Stimulated activated CD4-positive, alpha-beta T cell treated with anti-CD3 and anti-CD28 coated beads, Interleukin-1b, Interleukin-23, amount 100 ng/mL, for 1 hour (primary cell): ENCODE data around the gene SLC12A4.
"Not testable (repeated sequence)": the region's sequence is repeated elsewhere in the genome, so short reads cannot be mapped to it uniquely, and the experiment has no call there.

ENCODE experiments used
- DNase-seq, 2 donors: peaks; one replicate each; pipeline ENCODE4 v3.0.0-alpha.2; 2020; ENCODE audit warnings: low read depth in 2 of 2

Gene SLC12A4

GRCh38 chr16:67941469-67942199 is 26.8 kb downstream of the SLC12A4 start:
- no peak for DNase-seq

GRCh38 chr16:67940446-67941089 is 27.9 kb downstream of the SLC12A4 start:
- DNase-seq: no peak

GRCh38 chr16:67939507-67940445 is 28.7 kb downstream of the SLC12A4 start:
- DNase-seq: peak in 1 of 2 donors; percentile 44

- DNase-seq: not testable (repeated sequence)
Observed at GRCh38 chr16:67937713-67938112, 30.7 kb downstream of the SLC12A4 start.

- DNase-seq: peak in 1 of 2 donors; percentile 35
Observed at GRCh38 chr16:67936880-67937605, 31.4 kb downstream of the SLC12A4 start.

- DNase-seq: peak in 1 of 2 donors; percentile 42
Observed at GRCh38 chr16:67936124-67936879, 32.1 kb downstream of the SLC12A4 start, which contains the start of gene PSMB10. TSS of gene PSMB10 (minus strand) at chr16:67936850. CDS start at chr16:67936749, 101 bp downstream.

GRCh38 chr16:67935402-67936123 is 32.9 kb downstream of the SLC12A4 start:
- DNase-seq: peak; percentile 86

- DNase-seq: no peak
Observed at GRCh38 chr16:67935101-67935401, 33.4 kb downstream of the SLC12A4 start.

- no peak for DNase-seq
Observed at GRCh38 chr16:67934306-67935100, 33.9 kb downstream of the SLC12A4 start.

GRCh38 chr16:67933805-67934204 is 34.6 kb downstream of the SLC12A4 start:
- DNase-seq: no peak

- DNase-seq: no peak
Observed at GRCh38 chr16:67932462-67932840, 36.0 kb downstream of the SLC12A4 start.

GRCh38 chr16:67931712-67932461 is 36.5 kb downstream of the SLC12A4 start, which contains the start of gene CTRL:
TSS of gene CTRL (minus strand) at chr16:67931862. CDS start at chr16:67931852, 10 bp downstream.
- DNase-seq: no peak

- no peak for DNase-seq
Observed at GRCh38 chr16:67930678-67931211, 37.7 kb downstream of the SLC12A4 start.

GRCh38 chr16:67930191-67930590 is 38.2 kb downstream of the SLC12A4 start:
- DNase-seq: no peak

- peak; percentile 41 to 63 for DNase-seq
Observed at GRCh38 chr16:67928561-67929364, 39.7 kb downstream of the SLC12A4 start.

- DNase-seq: no peak
Observed at GRCh38 chr16:67928147-67928546, 40.3 kb downstream of the SLC12A4 start.
